Amygdala (tissue), 56 donors: Measurements from ENCODE around the gene STARD9.
"Not testable (repeated sequence)": the region's sequence is repeated elsewhere in the genome, so short reads cannot be mapped to it uniquely, and the experiment has no call there.

ENCODE experiments used
- DNase-seq, 56 donors: peaks; one replicate each; lab custom pipeline; 2025; lab: John Stamatoyannopoulos, UW

STARD9 gene

GRCh38 chr15:42744195-42744594 lies 168.8 kb downstream of the STARD9 start:
- DNase-seq = no peak

DNA sequence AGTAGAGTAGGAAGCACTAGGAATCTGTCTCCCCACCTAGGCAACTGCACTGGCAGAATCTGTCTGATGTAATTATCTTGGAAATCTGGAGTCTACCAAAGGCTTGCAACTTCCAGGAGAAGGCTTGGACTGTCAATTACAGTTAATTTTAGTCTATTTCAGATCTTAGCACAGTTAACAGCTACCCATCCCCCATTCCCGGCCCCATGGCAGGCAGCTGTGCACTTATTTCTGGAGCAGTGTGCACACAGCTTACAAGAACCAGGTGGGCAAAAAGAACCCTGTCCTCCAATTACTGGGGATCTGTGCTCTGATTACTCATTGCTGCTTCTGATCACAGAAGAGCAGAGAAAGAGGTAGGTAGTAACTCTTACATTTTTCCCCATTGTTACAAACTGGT lies 173.9 kb downstream of the STARD9 start:
- no peak for DNase-seq

DNA sequence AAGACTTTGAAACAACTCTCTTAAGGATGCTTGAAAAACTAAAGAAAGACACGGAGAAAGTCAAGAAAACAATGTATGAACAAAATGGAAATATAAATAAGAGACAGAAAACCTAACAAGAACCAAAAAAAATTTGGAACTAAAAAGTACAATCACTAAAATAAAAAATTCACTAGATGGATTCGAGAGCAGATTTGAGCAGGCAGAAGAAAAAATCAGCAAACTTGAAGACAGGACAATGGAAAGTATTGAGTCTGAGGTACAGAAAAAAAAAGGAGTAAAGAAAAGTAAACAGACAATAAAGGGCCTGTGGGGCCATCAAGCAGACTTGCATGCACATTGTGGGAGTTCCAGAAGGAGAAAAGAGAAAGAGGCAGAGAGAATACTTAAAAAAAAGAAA lies 174.9 kb downstream of the STARD9 start:
- no peak for DNase-seq

GRCh38 chr15:42759093-42759492 lies 183.7 kb downstream of the STARD9 start:
- no peak for DNase-seq

GRCh38 chr15:42760759-42761158 lies 185.4 kb downstream of the STARD9 start:
- DNase-seq = no peak

DNA sequence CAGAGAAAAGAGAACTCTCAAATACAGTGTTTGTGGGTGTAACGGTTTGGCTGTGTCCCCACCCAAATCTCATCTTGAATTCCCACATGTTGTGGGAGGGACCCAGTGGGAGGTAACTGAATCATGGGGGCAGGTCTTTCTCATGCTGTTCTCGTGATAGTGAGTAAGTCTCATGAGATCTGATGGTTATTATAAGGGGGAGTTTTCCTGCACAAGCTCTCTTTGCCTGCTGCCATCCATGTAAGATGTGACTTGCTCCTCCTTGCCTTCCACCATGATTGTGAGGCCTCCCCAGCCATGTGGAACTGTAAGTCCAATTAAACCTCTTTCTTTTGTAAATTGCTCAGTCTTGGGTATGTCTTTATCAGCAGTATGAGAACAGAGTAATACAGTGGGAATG lies 186.4 kb downstream of the STARD9 start:
- DNase-seq = not testable (repeated sequence)

GRCh38 chr15:42764154-42764731 lies 188.8 kb downstream of the STARD9 start:
- DNase-seq = peak in 7 of 56 donors; percentile 0 to 15 (median 7)

DNA sequence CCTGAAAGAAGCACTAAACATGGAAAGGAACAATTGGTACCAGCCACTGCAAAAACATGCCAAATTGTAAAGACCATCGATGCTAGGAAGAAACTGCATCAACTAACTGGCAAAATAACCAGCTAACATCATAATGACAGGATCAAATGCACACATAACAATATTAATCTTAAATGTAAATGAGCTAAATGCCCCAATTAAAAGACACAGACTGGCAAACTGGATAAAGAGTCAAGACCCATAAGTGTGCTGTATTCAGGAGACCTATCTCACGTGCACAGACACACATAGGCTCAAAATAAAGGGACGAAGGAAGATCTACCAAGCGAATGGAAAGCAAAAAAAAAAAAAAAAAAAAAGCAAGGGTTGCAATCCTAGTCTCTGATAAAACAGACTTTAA lies 190.7 kb downstream of the STARD9 start:
- not testable (repeated sequence) for DNase-seq
